ENCODE measurements around the gene BTAF1. TPM values are rescaled to one million over a fixed set of nuclear protein-coding genes. Genes with fewer than 3 reads are reported as not detected.
A peak's percentile ranks its signal among the peaks of the same experiment; 100 is the strongest.

BTAF1 gene
- total and polyA plus RNA-seq, 10 of the 15 experiments (the other 5 are each of a cell fraction or from before 2014, with no cell fraction given) = 11.8 to 157 (median 55.5) TPM

- intact Hi-C loops (cut with micrococcal nuclease; ENCODE audit: unreplicated experiment) (no loop called here), in situ Hi-C loops (cut with MboI) (no loop called here)
- ChIA-PET RAD21 (ENCODE audit: unreplicated experiment) (no interaction called here), POLR2A (no interaction called here), CTCF (interaction anchor here (0.9 to 1.2 kb wide), 2 partner anchors 29 to 786 kb away, joined by 3 read pairs; no protein-coding TSS in a partner anchor), SMC1A (ENCODE audit: uncharacterized antibody, unreplicated experiment) (no interaction called here)
- 95% methylated on average over 3 of the region's 3 CpGs for WGBS (ENCODE audit: insufficient coverage, insufficient replicate concordance, low lambda C conversion rate, missing lambda C conversion rate)
- H3K4me2 ChIP-seq (ENCODE audit: control insufficient read depth, insufficient read depth) = no peak overlapping the region
- no peak overlapping the region for H3K4me3 ChIP-seq
- no peak for TF ChIP-seq BHLHE40 (IDR thresholded peaks at IDR 0.05; ENCODE audit: borderline replicate concordance in 1 of 2, low read depth in 2 of 2, low read length in 1 of 2)
- no peak for TF ChIP-seq RBBP5 (conservative IDR thresholded peaks at IDR 0.05)
- TF ChIP-seq, protein P1, sequence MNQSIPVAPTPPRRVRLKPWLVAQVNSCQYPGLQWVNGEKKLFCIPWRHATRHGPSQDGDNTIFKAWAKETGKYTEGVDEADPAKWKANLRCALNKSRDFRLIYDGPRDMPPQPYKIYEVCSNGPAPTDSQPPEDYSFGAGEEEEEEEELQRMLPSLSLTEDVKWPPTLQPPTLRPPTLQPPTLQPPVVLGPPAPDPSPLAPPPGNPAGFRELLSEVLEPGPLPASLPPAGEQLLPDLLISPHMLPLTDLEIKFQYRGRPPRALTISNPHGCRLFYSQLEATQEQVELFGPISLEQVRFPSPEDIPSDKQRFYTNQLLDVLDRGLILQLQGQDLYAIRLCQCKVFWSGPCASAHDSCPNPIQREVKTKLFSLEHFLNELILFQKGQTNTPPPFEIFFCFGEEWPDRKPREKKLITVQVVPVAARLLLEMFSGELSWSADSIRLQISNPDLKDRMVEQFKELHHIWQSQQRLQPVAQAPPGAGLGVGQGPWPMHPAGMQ (IDR thresholded peaks at IDR 0.05; ENCODE audit: borderline replicate concordance) = no peak
- TF ChIP-seq CEBPB (IDR thresholded peaks at IDR 0.05; ENCODE audit: borderline replicate concordance in 1 of 2, low read depth in 2 of 2, low read length in 2 of 2) = no peak
- TF ChIP-seq, protein P2, sequence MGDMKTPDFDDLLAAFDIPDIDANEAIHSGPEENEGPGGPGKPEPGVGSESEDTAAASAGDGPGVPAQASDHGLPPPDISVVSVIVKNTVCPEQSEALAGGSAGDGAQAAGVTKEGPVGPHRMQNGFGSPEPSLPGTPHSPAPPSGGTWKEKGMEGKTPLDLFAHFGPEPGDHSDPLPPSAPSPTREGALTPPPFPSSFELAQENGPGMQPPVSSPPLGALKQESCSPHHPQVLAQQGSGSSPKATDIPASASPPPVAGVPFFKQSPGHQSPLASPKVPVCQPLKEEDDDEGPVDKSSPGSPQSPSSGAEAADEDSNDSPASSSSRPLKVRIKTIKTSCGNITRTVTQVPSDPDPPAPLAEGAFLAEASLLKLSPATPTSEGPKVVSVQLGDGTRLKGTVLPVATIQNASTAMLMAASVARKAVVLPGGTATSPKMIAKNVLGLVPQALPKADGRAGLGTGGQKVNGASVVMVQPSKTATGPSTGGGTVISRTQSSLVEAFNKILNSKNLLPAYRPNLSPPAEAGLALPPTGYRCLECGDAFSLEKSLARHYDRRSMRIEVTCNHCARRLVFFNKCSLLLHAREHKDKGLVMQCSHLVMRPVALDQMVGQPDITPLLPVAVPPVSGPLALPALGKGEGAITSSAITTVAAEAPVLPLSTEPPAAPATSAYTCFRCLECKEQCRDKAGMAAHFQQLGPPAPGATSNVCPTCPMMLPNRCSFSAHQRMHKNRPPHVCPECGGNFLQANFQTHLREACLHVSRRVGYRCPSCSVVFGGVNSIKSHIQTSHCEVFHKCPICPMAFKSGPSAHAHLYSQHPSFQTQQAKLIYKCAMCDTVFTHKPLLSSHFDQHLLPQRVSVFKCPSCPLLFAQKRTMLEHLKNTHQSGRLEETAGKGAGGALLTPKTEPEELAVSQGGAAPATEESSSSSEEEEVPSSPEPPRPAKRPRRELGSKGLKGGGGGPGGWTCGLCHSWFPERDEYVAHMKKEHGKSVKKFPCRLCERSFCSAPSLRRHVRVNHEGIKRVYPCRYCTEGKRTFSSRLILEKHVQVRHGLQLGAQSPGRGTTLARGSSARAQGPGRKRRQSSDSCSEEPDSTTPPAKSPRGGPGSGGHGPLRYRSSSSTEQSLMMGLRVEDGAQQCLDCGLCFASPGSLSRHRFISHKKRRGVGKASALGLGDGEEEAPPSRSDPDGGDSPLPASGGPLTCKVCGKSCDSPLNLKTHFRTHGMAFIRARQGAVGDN (IDR thresholded peaks at IDR 0.05) = no peak
- no peak for TF ChIP-seq EZH2 (IDR thresholded peaks at IDR 0.05; ENCODE audit: borderline replicate concordance, control insufficient read depth, low read depth, low read length)
- ATAC-seq (no peak), DNase-seq (ENCODE audit: low read depth, low spot score) (no peak), FAIRE-seq (no peak)
- no peaks in the 10 kb centered on the region for H3K4me1 ChIP-seq (ENCODE audit: control insufficient read depth, insufficient read depth, low read length)
- H3K36me3 ChIP-seq (ENCODE audit: control insufficient read depth in 2 of 2, insufficient read depth in 2 of 2, low read length in 1 of 2) = peaks cover 0 to 22% of the 10 kb centered on the region in 2 experiments; a peak in 3 of 4 replicates
- H4K20me1 ChIP-seq (ENCODE audit: control insufficient read depth, insufficient read depth) = no peaks in the 10 kb centered on the region
- TSS peak; percentile 14 for BruUV-seq (replicated peaks)
- no peak overlapping the region for H3K27ac ChIP-seq (ENCODE audit: control insufficient read depth, insufficient read depth)
- no peaks in the 10 kb centered on the region for H3K9me3 ChIP-seq (replicated peaks; ENCODE audit: control insufficient read depth, insufficient read depth, low read length)
- H3K27me3 ChIP-seq (replicated peaks in 1 of 2; ENCODE audit: control insufficient read depth in 2 of 2, insufficient read depth in 2 of 2, low read length in 1 of 2) = no peaks in the 10 kb centered on the region
- H3K79me2 ChIP-seq (ENCODE audit: control insufficient read depth, insufficient read depth, low read length) = no peaks in the 10 kb centered on the region
- no peak overlapping the region for H3K9ac ChIP-seq (ENCODE audit: control insufficient read depth, insufficient read depth, low read length)
- no peak overlapping the region for H2AFZ ChIP-seq (ENCODE audit: control insufficient read depth, low read depth, low read length)
These were observed 31.5 kb downstream of the BTAF1 start for GRCh38 chr10:91955114-91955513.

Data from GM12878 (cell line).